ENCODE results near the gene ABTB2. TPM values are rescaled to one million over a fixed set of nuclear protein-coding genes. Genes with fewer than 3 reads are reported as not detected.

The ABTB2 gene
- total RNA-seq, 1 donor from 2014 or later: 15.9 TPM

DNA sequence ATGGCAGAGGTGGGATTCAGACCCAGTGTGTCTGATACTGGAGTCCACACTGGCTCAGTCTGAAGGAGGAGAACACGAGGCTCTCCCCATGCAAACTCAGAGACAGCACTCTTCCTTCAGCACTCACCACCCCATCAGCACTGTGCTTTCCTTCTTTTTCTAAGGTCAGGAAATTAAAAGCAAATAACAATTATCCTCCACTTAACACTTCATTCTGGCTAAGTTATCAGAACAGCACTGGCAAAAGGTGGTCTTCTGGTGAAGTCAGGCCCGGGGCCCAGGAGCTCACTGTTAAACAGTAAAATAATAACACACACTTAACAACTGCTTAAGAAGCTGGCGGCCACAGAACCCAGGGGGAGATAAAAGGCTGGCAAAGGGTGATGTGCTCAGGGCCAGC is 145.2 kb downstream of the ABTB2 start:
- intact Hi-C loops (cut with DNase I): no loop called here
- DNase-seq (no peak), ATAC-seq (ENCODE audit: poor library complexity) (no peak)

- no peak for ATAC-seq (ENCODE audit: poor library complexity)
- intact Hi-C loops (cut with DNase I): no loop called here
- no peak for DNase-seq
Observed at GRCh38 chr11:34209809-34210208, 148.0 kb downstream of the ABTB2 start.

- no peak for DNase-seq
- intact Hi-C loops (cut with DNase I): no loop called here
- peak; percentile 25 for ATAC-seq (ENCODE audit: poor library complexity)
Observed at GRCh38 chr11:34208266-34209135, 149.3 kb downstream of the ABTB2 start.

- DNase-seq (no peak), ATAC-seq (ENCODE audit: poor library complexity) (no peak)
- intact Hi-C loops (cut with DNase I): no loop called here
Observed at GRCh38 chr11:34207487-34208180, 150.2 kb downstream of the ABTB2 start.

GRCh38 chr11:34206407-34207300 is 151.2 kb downstream of the ABTB2 start:
- no peak for ATAC-seq (ENCODE audit: poor library complexity)
- DNase-seq: no peak
- intact Hi-C loops (cut with DNase I): no loop called here

- no peak for ATAC-seq (ENCODE audit: poor library complexity)
- intact Hi-C loops (cut with DNase I): no loop called here
- no peak for DNase-seq
Observed at GRCh38 chr11:34205326-34206035, 152.3 kb downstream of the ABTB2 start.

DNA sequence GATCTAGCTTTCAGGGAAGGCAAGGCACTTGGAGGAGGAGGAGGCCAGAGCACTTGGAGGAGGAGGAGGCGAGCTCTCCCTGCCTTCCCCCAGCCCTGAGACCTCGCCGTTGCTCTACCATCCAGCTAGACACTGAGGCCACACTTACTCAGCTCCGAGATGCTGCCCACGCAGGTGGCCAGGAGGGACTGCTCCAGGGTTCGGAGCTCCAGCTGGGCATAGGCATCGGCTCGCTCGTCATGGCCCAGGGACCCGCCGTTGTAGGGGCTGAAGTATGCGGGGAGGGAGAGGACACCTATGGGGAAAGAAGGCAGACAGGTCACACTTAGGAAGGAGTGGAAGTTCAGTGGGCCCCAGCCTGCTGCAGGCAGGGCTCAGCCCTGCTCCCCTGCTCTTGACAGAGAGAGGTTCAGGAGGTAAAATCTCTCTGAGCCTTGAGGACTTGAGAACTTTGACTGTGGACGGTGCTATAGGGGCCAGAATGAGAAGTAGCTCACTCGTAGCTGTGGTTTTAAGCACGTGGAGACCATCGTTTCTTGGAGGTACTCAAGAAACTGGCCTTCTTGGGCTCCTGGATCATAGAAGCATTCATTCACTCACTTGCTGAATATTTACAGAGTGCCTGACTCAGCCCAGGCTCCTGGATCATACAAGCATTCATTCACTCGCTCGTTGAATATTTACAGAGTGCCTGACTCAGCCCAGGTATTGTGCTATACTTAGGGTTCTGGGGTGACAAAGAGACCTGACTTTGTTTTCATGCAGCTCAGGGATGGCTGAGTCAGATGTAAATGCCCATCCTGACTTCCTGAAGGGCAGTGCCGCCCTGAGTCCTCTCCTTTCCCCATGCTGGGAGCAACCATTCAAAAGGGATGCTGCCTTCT is 153.2 kb downstream of the ABTB2 start:
- ATAC-seq (ENCODE audit: poor library complexity) (no peak), DNase-seq (no peak)
- intact Hi-C loops (cut with DNase I): no loop called here

DNA sequence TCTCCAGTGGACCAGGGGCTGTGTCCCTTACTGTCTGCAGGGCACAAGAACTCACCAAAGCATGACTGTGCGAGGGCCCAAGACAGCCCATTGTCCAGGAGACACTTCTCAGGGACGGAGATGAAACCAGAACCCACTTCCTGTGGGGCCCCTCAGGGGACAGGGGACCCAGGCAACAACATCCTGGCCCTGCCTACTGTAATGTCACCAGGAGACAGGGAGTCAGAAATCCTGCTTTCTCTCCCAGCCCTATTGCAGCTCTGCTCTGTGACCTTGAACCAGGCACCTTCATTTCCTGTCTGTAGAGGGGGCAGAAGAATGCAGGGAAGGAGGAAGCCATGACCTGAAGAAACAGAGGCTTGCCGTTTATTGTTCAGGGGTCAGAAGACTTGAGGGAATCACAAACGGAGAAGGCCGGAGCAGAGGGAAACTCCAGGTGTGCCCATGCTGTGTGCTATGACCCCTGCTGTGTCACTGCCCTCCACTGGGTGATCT is 154.4 kb downstream of the ABTB2 start:
- intact Hi-C loops (cut with DNase I): no loop called here
- no peak for ATAC-seq (ENCODE audit: poor library complexity)
- DNase-seq: no peak

DNA sequence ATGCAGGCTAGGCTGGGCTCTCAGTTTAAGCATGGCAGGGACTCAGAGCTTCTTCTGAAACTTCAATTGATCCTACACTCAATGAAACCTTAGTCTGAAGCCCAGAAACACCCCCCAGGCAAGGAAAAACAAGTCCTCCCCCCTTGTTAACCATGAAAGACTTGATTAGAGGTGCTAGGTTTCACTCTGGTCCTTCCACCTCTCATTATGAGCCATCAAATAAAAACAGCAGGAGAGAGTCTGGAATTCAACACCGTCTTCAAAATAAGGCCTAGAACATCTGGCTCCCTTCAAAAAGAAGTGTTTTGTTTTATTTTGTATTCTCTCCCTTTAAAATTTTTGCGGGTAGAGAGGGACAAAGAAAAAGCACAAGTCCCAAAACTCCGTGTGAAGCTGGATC is 156.7 kb downstream of the ABTB2 start:
- ATAC-seq (ENCODE audit: poor library complexity) (no peak), DNase-seq (no peak)
- intact Hi-C loops (cut with DNase I): no loop called here

DNA sequence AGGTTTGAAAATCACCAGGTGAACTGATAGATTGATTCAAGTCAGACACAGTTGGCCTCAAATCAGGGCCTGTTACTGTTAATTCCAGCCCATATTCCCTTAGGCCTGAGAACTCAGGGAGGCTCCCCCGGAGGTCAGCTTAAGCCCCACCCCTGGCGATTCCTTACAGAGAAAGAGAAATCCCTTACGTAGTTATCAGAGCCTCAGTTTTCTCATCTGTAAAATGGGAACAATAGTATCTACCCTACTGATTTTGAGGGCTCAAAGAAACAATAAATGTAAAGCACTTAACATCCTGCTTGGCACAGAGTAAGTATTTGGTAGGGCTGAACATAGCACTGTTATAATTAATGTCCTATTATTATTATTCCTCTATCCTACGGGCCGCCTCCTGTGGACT is 158.3 kb downstream of the ABTB2 start:
- ATAC-seq (ENCODE audit: poor library complexity) (no peak), DNase-seq (no peak)
- intact Hi-C loops (cut with DNase I): no loop called here

GRCh38 chr11:34198523-34198922 is 159.3 kb downstream of the ABTB2 start:
- ATAC-seq (ENCODE audit: poor library complexity) (no peak), DNase-seq (no peak)
- intact Hi-C loops (cut with DNase I): no loop called here

DNA sequence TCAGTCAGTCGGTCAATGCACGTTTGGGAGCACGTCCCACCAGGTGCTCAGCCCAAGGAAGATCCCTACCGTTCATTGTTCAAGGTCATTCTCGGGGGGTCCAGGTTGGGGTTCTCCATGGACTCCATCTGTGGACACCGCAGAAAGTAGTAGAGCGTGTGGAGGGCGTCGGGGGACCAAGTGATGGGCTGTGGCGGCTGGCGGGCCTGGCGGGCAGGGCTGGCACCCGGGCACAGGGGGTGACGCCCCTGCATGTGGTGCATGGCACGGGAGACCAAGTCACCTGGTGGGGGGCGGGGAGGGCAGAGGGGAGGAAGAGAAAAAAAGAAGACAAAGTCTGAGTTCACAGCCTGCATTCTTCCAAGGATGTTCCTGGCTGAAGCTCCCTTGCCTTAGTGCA is 160.6 kb downstream of the ABTB2 start:
- intact Hi-C loops (cut with DNase I): no loop called here
- no peak for ATAC-seq (ENCODE audit: poor library complexity)
- DNase-seq: no peak

DNA sequence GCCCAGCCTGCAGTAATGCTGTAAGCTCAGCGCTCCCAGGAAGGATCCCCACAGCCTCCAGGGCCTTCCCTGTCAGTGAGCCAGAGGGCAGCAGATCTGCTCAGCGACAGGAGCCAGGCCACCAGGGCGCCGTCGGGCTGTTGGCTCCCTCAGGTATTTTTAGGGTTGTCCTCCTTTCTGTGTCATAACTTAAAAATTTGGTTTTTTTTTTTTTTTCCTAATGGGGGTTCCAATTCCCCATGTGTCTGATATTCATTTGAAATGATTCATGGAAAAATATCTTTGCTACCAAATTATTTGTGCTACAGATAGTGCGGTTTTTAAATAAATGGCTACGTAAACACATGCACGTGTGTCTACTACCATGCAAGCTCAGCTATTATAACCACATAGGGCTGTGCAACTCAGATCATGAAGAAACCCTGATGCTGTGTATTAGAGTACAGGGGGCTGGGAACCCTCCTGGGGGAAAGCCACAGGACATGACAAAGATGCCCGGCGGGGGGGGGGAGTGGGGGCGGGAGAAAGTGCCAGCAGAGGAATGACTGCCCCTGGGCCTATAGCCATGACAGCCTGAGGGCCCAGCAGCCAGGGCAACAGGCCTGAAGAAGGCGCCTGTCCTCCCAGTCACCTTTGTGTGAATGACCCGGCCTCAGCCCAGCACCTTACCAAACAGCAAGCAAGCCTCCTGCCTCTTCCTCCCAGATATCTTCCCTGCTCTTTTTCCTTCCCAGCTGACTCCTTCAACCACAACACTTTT is 163.1 kb downstream of the ABTB2 start:
- DNase-seq (no peak), ATAC-seq (ENCODE audit: poor library complexity) (no peak)
- intact Hi-C loops (cut with DNase I): no loop called here

- intact Hi-C loops (cut with DNase I): no loop called here
- ATAC-seq (ENCODE audit: poor library complexity) (peak; percentile 81), DNase-seq (peak; percentile 81)
Observed at GRCh38 chr11:34192481-34193401, 165.1 kb downstream of the ABTB2 start.

GRCh38 chr11:34191578-34191977 is 166.2 kb downstream of the ABTB2 start:
- intact Hi-C loops (cut with DNase I): no loop called here
- DNase-seq (no peak), ATAC-seq (ENCODE audit: poor library complexity) (no peak)

Data from Right ventricle myocardium superior (tissue), 1 donor.